Hepatocyte (in vitro differentiated cells): ENCODE data around the gene GNL2.

ENCODE experiments used
- EZH2 ChIP-seq: fragments of 200-600 bp; sonication (generic); IDR thresholded peaks from 2 replicates; pipeline ENCODE4 v1.6.1; 2016; ENCODE audit warnings: antibody characterized with exemption, mild to moderate bottlenecking, borderline replicate concordance
- EZH2phosphoT487 ChIP-seq: fragments of 200-600 bp; sonication (generic); IDR thresholded peaks from one replicate; pipeline ENCODE4 v1.6.1; 2018; ENCODE audit warnings: antibody characterized with exemption, mild to moderate bottlenecking, low read depth, moderate library complexity; ENCODE audit not compliant: unreplicated experiment, severe bottlenecking
- TF ChIP-seq, protein P1 (sequence below): fragments of 200-600 bp; sonication (generic); IDR thresholded peaks from 2 replicates; pipeline ENCODE4 v1.5.1; 2016; ENCODE audit warnings: antibody characterized with exemption, mild to moderate bottlenecking; ENCODE audit not compliant: poor library complexity

- TF ChIP-seq EZH2 (no peak), EZH2phosphoT487 (no peak)
- TF ChIP-seq, protein P1, sequence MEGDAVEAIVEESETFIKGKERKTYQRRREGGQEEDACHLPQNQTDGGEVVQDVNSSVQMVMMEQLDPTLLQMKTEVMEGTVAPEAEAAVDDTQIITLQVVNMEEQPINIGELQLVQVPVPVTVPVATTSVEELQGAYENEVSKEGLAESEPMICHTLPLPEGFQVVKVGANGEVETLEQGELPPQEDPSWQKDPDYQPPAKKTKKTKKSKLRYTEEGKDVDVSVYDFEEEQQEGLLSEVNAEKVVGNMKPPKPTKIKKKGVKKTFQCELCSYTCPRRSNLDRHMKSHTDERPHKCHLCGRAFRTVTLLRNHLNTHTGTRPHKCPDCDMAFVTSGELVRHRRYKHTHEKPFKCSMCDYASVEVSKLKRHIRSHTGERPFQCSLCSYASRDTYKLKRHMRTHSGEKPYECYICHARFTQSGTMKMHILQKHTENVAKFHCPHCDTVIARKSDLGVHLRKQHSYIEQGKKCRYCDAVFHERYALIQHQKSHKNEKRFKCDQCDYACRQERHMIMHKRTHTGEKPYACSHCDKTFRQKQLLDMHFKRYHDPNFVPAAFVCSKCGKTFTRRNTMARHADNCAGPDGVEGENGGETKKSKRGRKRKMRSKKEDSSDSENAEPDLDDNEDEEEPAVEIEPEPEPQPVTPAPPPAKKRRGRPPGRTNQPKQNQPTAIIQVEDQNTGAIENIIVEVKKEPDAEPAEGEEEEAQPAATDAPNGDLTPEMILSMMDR, result no peak
These were observed 39.5 kb upstream of the GNL2 start for GRCh38 chr1:37634992-37635902.
